Upper lobe of right lung (tissue), 1 donor: ENCODE data around the gene RAB24. TPM values are rescaled to one million over a fixed set of nuclear protein-coding genes. Genes with fewer than 3 reads are reported as not detected.
"Not testable (repeated sequence)": the region's sequence is repeated elsewhere in the genome, so short reads cannot be mapped to it uniquely, and the experiment has no call there.

ENCODE experiments used
- ATAC-seq: fragments of 200-7000 bp; cut with Tn5 transposase; one replicate; pipeline ENCODE4 v1.9.1; 2020; ENCODE audit warnings: mild to moderate bottlenecking, moderate library complexity
- DNase-seq: peaks from one replicate; pipeline ENCODE4 v3.0.0-alpha.2; 2020
- H3K27ac ChIP-seq: fragments of 200-600 bp; one replicate; pipeline ENCODE4 v1.8.0; 2022
- H3K27me3 ChIP-seq: fragments of 200-600 bp; one replicate; pipeline ENCODE4 v1.8.0; 2022; ENCODE audit warnings: mild to moderate bottlenecking
- H3K36me3 ChIP-seq: fragments of 200-600 bp; one replicate; pipeline ENCODE4 v1.8.0; 2022
- H3K4me1 ChIP-seq: fragments of 200-600 bp; one replicate; pipeline ENCODE4 v1.8.0; 2022
- H3K4me3 ChIP-seq: fragments of 200-600 bp; one replicate; pipeline ENCODE4 v1.8.0; 2022; ENCODE audit warnings: mild to moderate bottlenecking
- H3K9me3 ChIP-seq: fragments of 200-600 bp; one replicate; pipeline ENCODE4 v1.8.0; 2022
- intact Hi-C: fragments of 100-400 bp; cut with DNase I; formaldehyde crosslinking; loops from one replicate; pipeline ENCODE4 v1.11.0; 2022
- total RNA-seq: library from RNA; stranded (reverse); fragmentation: NEBNext Ultra II Directional; extraction: Animal tissue kit (Norgen Biotek cat#: 25700); gene quantifications from one replicate; pipeline ENCODE4 v1.2.1, GENCODE V29; 2021
- TF ChIP-seq, protein P1 (sequence below): fragments of 200-600 bp; IDR thresholded peaks from one replicate; pipeline ENCODE4 v1.8.0; 2022; ENCODE audit warnings: antibody characterized with exemption
- donor health status: DM: no; HTN: yes; CAD: no; lungs with severe emphysema.

The RAB24 gene
- total RNA-seq, 1 donor from 2014 or later = 36.3 TPM

DNA sequence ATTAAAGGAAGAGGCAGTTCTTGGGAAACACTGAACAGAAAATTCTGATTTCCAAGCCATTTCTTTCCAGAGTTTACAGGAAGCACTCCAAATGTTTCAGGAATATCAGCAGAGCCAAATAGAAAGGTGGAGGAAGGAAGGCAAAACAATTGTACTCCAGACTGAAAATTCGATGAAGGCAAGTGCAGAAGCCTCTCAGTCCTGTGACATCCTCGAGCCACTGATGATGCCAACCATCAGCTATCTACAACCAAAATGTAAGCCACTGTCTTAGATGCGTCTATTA lies 45.8 kb upstream of the RAB24 start:
- H3K4me1 ChIP-seq = peaks cover 36% of the 10 kb centered on the region
- H3K9me3 ChIP-seq = no peaks in the 10 kb centered on the region
- H3K27me3 ChIP-seq = no peaks in the 10 kb centered on the region
- intact Hi-C loops = no loop called here
- H3K27ac ChIP-seq = no peak overlapping the region
- H3K4me3 ChIP-seq = no peak overlapping the region
- DNase-seq (no peak), ATAC-seq (no peak)
- H3K36me3 ChIP-seq = peaks cover 33% of the 10 kb centered on the region
- TF ChIP-seq, protein P1, sequence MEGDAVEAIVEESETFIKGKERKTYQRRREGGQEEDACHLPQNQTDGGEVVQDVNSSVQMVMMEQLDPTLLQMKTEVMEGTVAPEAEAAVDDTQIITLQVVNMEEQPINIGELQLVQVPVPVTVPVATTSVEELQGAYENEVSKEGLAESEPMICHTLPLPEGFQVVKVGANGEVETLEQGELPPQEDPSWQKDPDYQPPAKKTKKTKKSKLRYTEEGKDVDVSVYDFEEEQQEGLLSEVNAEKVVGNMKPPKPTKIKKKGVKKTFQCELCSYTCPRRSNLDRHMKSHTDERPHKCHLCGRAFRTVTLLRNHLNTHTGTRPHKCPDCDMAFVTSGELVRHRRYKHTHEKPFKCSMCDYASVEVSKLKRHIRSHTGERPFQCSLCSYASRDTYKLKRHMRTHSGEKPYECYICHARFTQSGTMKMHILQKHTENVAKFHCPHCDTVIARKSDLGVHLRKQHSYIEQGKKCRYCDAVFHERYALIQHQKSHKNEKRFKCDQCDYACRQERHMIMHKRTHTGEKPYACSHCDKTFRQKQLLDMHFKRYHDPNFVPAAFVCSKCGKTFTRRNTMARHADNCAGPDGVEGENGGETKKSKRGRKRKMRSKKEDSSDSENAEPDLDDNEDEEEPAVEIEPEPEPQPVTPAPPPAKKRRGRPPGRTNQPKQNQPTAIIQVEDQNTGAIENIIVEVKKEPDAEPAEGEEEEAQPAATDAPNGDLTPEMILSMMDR = no peak

DNA sequence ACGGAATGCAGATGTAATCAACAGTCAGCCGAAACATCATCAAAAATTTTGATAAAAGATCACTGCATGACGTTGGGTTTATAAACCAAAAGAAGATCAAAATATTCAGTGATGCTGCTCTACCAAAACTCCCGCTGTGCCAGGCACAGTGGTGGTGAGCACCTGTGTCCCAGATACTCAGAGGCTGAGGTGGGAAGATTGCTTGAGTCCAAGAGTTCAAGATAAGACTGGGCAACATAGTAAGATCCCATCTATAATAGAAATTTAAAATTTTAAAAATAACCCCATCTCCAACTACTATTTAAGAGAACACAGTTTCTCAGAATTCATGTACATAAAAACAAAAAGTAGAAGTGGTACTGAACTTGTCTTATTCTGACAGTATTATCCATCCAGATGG lies 44.2 kb upstream of the RAB24 start:
- Histone ChIP-seq H3K4me1 (peaks cover 36% of the 10 kb centered on the region), H3K27ac (no peak overlapping the region), H3K36me3 (peaks cover 43% of the 10 kb centered on the region), H3K4me3 (no peak overlapping the region), H3K9me3 (no peaks in the 10 kb centered on the region), H3K27me3 (no peaks in the 10 kb centered on the region)
- DNase-seq = no peak
- TF ChIP-seq, protein P1 = no peak
- intact Hi-C loops = no loop called here
- ATAC-seq = no peak

DNA sequence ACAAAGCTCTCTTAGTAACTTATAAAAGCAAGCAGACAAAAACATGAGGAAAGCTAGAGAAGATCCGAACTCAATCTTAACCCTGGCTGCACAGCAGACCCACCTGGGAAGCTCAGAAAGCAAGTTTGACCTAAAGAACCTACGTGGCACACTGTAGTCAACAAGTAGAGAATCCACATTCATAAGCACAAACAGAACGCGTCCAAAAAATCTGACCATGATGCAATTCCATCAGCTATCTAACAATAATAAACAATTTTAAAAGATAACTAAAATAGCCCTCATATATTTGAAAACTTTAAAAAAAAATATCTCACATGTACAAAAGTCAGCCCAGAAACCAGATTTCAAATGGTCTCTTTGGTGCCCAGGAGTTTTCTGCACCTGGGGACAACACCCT lies 43.3 kb upstream of the RAB24 start:
- Histone ChIP-seq H3K27me3 (no peaks in the 10 kb centered on the region), H3K9me3 (no peaks in the 10 kb centered on the region), H3K4me1 (peaks cover 36% of the 10 kb centered on the region), H3K27ac (no peak overlapping the region), H3K4me3 (no peak overlapping the region), H3K36me3 (peaks cover 51% of the 10 kb centered on the region)
- ATAC-seq (no peak), DNase-seq (no peak)
- TF ChIP-seq, protein P1 = no peak
- intact Hi-C loops = no loop called here

DNA sequence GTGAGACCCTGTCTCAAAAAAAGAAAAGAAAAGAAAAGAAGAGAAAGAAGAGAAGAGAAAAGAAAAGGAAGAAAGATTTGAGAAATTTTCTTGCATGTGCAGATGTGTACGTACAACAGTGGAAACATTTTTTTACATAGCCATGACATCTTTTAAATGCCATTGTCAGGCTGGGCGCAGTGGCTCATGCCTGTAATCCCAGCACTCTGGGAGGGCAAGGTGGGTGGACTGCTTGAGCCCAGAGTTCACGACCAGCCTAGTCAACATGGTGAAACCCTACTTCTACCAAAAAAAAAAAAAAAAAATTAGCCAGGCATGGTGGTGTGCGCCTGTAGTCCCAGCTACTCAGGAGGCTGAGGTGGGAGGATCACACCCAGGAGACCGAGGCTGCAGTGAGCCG lies 41.4 kb upstream of the RAB24 start:
- DNase-seq (no peak), ATAC-seq (no peak)
- no peak overlapping the region for H3K27ac ChIP-seq
- peaks cover 59% of the 10 kb centered on the region for H3K36me3 ChIP-seq
- no peaks in the 10 kb centered on the region for H3K27me3 ChIP-seq
- intact Hi-C loops = no loop called here
- H3K9me3 ChIP-seq = no peaks in the 10 kb centered on the region
- no peak overlapping the region for H3K4me3 ChIP-seq
- TF ChIP-seq, protein P1 = no peak
- peaks cover 26% of the 10 kb centered on the region for H3K4me1 ChIP-seq

DNA sequence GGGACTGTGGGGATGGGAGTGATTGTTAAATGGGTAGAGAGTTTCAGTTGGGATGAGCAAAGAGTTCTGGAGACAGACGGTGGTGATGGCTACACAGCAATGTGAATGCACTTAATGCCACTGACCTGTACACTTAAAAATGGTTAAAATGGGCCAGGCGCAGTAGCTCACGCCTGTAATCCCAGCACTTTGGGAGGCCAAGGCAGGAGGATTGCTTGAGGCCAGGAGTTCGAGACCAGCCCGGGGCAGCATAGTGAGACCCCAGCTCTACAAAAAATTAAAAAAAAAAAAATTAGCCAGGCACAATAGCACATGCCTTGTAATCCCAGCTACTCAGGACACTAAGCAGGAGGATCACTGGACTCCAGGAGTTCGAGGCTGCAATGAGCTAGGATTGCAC lies 40.3 kb upstream of the RAB24 start:
- Histone ChIP-seq H3K9me3 (no peaks in the 10 kb centered on the region), H3K36me3 (peaks cover 52% of the 10 kb centered on the region), H3K4me3 (no peak overlapping the region), H3K4me1 (peaks cover 17% of the 10 kb centered on the region), H3K27me3 (no peaks in the 10 kb centered on the region), H3K27ac (no peak overlapping the region)
- no peak for ATAC-seq
- no peak for DNase-seq
- TF ChIP-seq, protein P1 = no peak
- intact Hi-C loops = no loop called here

DNA sequence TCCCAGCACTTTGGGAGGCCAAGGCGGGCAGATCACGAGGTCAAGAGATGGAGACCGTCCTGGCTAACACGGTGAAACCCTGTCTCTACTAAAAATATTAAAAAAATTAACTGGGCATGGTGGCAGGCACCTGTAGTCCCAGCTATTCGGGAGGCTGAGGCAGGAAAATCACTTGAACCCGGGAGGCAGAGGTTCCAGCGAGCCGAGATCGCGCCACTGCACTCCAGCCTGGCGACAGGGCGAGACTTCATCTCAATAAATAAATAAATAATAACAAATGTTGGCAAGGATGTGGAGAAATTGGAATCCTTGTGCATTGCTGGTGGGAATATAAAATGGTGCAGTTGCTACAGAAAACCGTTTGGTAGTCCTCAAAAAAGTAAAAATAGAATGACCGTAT lies 39.5 kb upstream of the RAB24 start:
- H3K27me3 ChIP-seq, H3K4me3 ChIP-seq, H3K27ac ChIP-seq, H3K9me3 ChIP-seq, DNase-seq, intact Hi-C loops, ATAC-seq: not testable (repeated sequence)
- Histone ChIP-seq H3K4me1 (peaks cover 12% of the 10 kb centered on the region), H3K36me3 (peaks cover 60% of the 10 kb centered on the region)
